Dermis microvascular lymphatic vessel endothelial cell (primary cell): ENCODE measurements around the gene LMNTD2. TPM values are rescaled to one million over a fixed set of nuclear protein-coding genes. Genes with fewer than 3 reads are reported as not detected.
A peak's percentile ranks its signal among the peaks of the same experiment; 100 is the strongest.
"Not testable (repeated sequence)": the region's sequence is repeated elsewhere in the genome, so short reads cannot be mapped to it uniquely, and the experiment has no call there.

ENCODE experiments used
- DNase-seq, 2 donors: peaks; one replicate each; pipeline versions ENCODE4 v3.0.0 to v3.0.0-alpha.2; 2010; ENCODE audit warnings: low read depth in 2 of 2
- total RNA-seq: library from RNA; depleted of rRNA; stranded (reverse); fragments of >200 nt; gene quantifications from 2 replicates; pipeline ENCODE4 v1.2.1, GENCODE V29; 2014

LMNTD2 gene
- total RNA-seq, 1 donor from 2014 or later: 0.90 TPM

GRCh38 chr11:587978-588380, 27.4 kb upstream of the LMNTD2 start:
- DNase-seq: peak in 1 of 2 donors; percentile 50

- no peak for DNase-seq
These were observed 27.0 kb upstream of the LMNTD2 start for GRCh38 chr11:587546-587945.

GRCh38 chr11:586376-587316, 26.1 kb upstream of the LMNTD2 start:
- no peak for DNase-seq

GRCh38 chr11:584287-584686, 23.7 kb upstream of the LMNTD2 start:
- DNase-seq: no peak

- no peak for DNase-seq
These were observed 21.2 kb upstream of the LMNTD2 start for GRCh38 chr11:581752-582151.

DNA sequence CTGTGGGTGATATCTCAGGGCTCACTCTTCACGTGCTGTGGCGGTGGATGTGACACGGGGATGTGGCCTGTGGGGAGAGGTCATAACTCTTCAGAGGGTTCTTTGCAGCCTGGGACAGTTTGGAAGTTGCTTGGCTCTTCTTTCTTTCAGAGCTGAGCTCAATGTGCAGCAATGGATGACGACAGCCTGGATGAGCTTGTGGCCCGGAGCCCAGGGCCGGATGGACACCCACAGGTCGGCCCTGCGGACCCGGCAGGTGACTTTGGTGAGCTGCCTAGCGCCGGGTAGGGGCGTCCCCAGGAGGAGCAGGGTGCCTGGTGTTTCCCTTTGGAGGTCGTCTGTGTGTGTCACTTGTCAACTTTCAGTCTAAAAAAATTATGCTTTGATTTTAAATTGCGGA, 20.8 kb upstream of the LMNTD2 start:
- DNase-seq: no peak

GRCh38 chr11:579830-580601, 19.5 kb upstream of the LMNTD2 start:
- no peak for DNase-seq

DNA sequence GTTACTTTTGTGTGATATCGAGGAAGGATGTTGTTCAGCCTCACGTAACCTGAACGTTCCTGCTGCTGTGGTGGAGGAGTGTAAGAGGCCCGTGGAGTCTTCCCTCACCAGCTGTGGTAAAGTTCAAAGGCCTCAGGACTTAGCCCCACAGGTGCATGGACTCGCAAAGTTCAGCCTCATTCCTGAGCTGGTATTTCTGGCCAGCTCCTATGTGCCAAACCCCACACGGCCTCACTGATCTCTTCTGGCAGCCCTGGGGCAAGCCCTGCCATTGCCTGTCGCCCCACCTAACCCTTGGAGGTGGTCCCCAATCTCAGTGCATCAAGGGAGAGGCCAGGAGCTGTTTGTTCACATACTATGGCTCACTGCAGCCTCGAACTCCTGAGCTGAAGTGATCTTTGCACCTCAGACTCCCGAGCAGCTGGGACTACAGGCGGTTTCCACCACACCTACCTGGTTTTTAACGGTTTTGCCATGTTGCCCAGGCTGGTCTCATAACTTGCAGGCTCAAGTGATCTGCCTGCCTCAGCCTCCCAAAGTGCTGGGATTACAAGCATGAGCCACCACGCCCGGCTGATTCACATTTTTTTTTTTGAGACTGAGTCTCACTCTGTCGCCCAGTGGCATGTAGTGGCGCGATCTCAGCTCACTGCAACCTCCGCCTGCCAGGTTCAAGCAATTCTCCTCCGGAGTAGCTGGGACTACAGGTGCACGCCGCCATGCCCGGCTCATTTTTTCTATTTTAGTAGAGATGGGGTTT, 17.9 kb upstream of the LMNTD2 start:
- DNase-seq: no peak

GRCh38 chr11:577611-577894, 17.0 kb upstream of the LMNTD2 start:
- no peak for DNase-seq

GRCh38 chr11:576811-577610, 16.5 kb upstream of the LMNTD2 start:
- peak in 1 of 2 donors; percentile 18 for DNase-seq

- peak; percentile 86 to 96 for DNase-seq
These were observed 15.6 kb upstream of the LMNTD2 start, which contains the start of gene PHRF1 for GRCh38 chr11:575996-576768. Gene PHRF1, plus strand, starts transcription at chr11:576470. Its CDS starts 5,043 bp downstream, at chr11:581513.

GRCh38 chr11:575313-575995, 14.9 kb upstream of the LMNTD2 start:
- no peak for DNase-seq

DNA sequence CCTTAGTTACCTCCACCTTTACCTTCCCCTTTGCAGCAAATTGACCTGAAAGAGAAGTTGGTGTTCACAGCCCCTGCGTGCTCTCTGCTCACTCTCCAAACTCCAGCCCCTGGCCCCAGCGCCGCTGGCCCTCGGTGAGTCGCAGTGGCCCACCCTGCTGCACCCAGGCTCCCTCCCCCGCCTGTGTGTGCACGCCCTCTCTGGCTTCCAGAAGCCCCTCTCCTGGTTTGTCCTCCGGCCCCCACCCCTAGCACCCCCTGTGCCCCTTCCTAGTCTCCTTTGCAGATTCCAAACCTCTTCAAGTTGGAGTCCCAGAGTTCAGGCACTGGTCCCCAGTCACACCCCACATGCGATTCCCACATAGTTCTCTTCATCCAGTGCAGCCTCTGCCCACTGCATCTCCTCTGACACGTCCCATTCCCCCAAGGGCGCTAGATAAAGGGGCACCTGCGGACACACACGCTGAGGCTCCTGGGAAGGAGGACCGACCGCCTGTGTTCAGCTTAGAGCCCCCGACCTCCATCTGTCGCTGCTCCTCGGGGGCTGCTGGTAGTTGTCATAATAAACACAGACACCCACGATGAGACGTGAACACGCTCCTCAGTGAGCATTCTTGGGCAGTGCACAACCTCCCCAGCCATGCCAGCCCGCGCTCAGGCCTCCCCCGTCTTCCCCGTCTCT, 14.2 kb upstream of the LMNTD2 start:
- no peak for DNase-seq

- DNase-seq: not testable (repeated sequence)
These were observed 13.6 kb upstream of the LMNTD2 start for GRCh38 chr11:574031-574570.

DNA sequence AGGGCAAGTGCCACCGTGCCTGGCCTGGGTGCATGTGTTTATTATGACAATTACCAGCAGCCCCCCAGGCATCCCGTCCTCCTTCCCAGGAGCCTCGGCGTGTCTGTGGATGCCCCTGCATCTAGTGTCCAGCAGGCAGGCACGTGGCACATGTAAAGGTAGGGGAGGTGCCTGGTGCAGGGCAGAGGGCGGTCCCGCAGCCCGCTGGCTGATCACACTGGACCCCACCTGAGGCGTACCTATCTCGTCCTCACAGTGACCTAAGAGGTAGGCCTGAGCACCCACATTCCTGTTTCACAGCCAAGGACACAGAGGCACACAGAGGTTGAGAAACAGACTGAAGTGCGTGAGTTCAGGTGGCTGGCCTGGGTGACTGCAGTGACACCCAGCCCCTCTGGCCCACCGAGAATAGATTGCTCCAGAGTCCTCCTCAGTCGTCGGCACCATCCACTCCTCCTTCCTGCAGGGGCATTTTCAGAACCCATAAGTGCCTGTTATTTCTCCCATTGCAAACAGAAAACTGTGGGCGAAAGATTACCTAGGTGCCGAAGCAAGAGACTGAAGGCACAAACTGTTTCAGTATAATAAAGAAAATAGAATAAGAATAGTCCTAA, 12.7 kb upstream of the LMNTD2 start:
- DNase-seq: no peak

- DNase-seq: no peak
These were observed 11.3 kb upstream of the LMNTD2 start for GRCh38 chr11:571802-572185.

GRCh38 chr11:569158-569885, 8.8 kb upstream of the LMNTD2 start:
- no peak for DNase-seq
